DMS 273 (cell line): Measurements from ENCODE around the gene ZNF483.
"Not testable (repeated sequence)": the region's sequence is repeated elsewhere in the genome, so short reads cannot be mapped to it uniquely, and the experiment has no call there.

Experiments
- DNase-seq: peaks from one replicate; lab custom pipeline; 2025; ENCODE audit not compliant: unreplicated experiment; lab: John Stamatoyannopoulos, UW

Gene ZNF483

GRCh38 chr9:111542497-111543254 is 17.7 kb downstream of the ZNF483 start:
- DNase-seq = peak; percentile 25

GRCh38 chr9:111548623-111549022 is 23.6 kb downstream of the ZNF483 start:
- no peak for DNase-seq

- DNase-seq = not testable (repeated sequence)
Measured at GRCh38 chr9:111555425-111555824, 30.4 kb downstream of the ZNF483 start.

DNA sequence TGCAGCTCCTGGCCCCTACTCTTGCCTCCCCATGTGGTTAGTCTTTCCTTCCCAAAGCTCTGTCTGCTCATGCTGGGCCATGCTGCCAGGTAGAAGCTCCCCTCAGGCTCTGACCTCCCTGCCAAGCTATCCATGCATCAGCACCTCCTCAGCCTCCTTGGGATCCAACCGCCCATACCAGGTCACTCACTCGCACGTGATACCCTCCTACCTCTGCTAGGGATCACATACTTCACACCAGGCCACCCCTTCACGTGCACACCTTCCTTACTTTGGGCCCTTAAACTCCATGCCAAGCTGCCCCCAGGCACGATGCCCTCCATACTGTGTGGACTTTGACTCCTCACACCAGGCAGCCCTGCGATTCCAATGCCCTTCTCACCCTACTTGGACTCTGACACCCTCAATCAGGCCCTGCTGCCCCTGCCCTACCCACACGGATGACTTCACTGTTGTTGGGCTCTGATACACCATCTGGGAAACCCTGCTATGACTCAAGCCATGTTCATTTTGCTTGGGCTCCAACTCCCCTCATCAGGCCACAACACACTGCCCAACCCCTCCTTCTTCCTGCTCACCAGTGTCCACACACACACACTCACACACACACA is 34.1 kb downstream of the ZNF483 start:
- DNase-seq = no peak

DNA sequence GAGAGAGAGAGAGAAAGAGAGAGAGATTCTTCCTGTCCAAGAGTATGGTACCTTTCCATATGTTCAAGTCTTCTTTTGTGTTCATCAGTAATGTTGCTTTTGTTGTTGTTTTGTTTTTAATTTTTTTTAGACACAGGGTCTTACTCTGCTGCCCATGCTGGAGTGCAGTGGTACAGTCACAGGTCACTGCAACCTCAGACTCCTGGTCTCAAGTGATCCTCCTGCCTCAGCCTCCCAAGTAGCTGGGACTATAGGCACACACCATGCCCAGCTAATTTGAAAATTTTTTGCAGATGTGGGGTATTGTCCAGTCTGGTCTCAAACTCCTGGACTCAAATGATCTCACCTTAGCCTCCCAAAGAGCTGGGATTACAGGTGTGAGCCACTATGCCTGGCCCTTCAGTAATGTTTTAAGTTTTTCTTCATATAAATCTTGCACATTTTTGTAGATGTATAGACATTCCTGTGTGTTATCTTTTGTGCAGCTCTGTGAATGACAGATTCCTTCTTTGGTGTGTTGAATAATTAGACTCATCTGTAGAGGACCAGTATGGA is 36.3 kb downstream of the ZNF483 start:
- no peak for DNase-seq

- DNase-seq = no peak
Measured at GRCh38 chr9:111566234-111566633, 41.3 kb downstream of the ZNF483 start.

GRCh38 chr9:111568127-111568526 is 43.1 kb downstream of the ZNF483 start:
- not testable (repeated sequence) for DNase-seq

DNA sequence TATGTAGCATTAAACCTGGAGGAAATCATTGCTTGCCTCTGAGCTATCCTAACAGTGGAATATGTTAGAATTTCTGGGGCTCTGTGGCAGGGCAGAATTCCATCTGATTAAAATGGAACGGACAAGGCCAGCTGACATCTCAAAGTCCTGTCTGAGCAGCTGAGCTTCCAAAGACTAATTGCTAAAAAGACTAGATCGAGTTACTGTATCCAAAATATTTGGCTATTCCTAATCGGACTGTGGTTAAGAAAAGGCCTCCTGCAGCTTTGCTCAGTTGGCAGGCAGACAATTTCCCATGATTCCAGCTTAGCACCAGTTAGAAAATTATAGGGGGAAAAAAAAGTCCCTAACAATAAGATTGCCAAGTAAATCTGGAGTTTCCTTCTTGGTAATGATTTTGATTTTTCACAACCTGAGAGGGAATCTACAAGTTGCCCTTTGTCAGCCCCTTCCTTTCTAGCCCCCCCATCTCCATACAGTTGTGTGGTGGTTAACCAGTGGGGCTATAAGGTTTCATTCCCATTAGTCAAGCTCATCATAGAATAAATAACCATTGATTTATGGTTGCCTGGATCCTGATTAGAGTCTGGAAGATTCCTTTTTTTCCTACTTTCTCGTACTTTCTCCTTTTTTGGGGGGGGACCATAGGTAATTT is 48.1 kb downstream of the ZNF483 start:
- peak; percentile 63 for DNase-seq

GRCh38 chr9:111582888-111583287 is 57.9 kb downstream of the ZNF483 start:
- DNase-seq = no peak

GRCh38 chr9:111586378-111586777 is 61.4 kb downstream of the ZNF483 start:
- no peak for DNase-seq

DNA sequence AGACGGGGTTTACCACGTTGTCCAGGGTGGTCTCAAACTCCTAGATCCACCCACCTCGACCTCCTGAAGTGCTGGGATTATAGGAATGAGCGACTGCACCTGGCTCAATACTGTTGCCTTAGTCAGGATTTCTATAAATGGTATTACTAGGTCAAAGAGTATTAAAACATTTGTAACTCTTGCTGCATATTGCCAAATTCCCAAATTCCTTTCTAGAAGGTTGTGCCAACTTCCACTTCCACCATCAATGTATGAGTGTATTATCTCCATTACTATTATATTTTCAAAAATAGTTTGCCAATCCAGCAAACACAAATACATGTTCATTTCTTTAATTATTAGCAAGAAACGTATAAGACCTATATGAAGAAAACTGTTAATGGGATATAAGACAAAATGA is 63.9 kb downstream of the ZNF483 start:
- no peak for DNase-seq

- peak; percentile 58 for DNase-seq
Measured at GRCh38 chr9:111597852-111598732, 73.1 kb downstream of the ZNF483 start.

DNA sequence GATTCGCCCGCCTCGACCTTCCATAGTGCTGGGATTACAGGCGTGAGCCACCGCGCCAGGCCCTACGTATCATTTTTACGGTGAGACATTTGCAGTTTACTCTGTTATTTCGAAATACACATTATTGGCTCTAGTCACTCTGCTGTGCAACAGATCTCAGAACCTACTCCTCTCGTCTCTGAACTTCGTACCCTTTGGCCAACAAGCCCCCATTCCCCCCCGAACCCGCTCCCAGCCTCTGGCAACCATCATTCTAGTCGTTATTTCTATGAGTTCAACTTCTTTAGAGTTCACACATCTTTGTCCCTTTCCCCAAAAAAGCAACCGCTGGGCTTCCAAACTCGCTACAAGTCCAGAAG is 73.7 kb downstream of the ZNF483 start:
- peak; percentile 54 for DNase-seq

DNA sequence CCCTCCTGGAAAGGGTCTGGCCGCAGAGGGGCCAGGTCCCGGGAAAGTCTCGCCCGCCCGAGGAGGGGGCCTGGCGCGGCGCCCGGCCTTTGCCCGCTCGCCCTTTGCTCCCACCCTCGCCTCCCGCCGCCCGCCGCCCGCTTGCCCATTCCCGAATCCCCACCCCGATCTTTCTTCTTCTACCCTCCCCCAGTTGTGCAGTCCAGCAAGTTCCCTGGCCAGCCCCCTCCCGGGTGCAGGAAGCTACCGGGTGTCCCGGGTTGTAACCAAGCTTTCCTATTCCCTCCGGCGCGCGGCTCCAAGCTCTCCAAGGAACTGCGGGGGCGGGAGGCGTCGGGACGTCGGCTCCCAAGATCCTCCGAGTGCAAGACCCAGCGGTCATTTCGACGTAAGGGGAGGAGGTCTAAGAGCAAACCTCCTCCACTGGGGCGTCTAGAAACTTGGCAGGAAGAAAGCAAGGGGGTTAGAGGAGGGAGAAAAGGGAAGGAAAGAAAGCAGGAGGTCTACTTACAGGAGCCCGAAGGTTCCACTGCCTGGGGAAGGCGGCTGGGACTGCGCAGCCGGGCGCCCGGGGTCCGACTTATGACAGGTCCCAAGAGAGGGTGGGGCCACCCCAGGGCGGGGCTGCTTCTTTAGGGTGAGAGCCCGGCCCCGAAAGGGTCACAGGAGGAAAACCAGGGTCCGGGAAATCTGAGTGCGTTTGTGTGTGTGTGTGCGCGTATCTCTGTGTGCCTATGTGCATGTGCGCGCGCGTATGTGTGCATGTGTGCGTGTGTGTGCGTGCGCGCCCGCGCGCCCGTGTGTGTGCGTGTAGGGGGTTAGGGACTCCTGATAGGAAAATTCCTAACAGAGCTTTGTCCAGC is 74.3 kb downstream of the ZNF483 start, which contains the start of gene PTGR1:
TSS of gene PTGR1 (minus strand) at position 556 of the 863 bp plus-strand sequence. CDS start 2,225 bp downstream, outside the sequence.
- DNase-seq = peak; percentile 86

- no peak for DNase-seq
Measured at GRCh38 chr9:111599955-111600343, 75.0 kb downstream of the ZNF483 start.

DNA sequence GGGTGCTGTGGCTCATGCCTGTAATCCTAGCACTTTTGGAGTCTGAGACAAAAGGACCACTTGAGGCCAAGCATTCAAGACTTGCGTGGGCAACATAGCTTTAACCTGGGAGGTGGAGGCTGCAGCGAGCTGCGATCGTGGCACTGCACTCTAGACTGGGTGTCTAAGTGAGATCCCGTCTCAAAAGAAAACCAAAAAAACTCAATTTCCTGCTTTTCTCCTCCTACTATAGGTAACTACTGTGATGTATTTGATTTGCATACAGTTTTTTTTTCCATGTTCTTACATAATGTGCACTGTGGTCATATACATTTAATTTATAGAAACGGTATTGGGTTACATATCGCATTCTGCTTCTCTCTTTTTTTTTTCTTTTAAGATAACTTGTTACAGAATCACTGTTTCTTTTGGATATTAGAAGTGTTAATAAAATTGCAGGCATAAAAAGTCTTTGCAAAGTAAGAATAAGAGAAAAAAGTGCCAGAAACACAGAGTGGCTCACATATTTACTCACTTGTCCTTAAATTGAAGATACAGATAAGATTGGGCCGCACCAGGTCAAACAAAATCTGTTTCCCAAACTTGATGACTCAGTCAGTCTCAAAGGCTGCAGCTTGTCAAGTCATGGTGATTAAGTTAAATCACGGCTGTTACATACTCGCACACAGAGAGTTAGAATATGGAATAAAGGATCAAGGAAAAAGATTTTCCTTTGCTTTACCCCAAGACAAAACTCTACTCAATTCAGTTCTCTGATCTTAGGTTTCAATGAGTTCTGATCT is 76.4 kb downstream of the ZNF483 start:
- peak; percentile 13 for DNase-seq

DNA sequence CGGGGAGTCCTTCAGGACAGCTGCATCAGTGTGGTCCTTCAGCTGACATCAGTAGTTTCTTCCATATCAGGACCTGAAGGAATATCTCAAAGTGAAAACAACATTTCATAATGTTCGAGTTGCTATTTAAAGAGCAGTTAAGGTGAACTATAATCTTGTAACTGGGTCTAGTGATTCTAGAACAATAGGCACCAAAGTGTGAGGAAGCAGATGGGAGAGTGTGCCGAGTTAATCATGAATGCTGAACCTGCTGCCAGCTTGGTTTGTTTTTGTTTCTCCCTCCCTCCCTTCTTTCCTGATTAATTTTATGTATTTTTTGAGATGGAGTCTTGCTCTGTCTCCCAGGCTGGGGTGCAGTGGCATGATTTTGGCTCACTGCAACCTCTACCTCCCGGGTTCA is 78.1 kb downstream of the ZNF483 start:
- DNase-seq = peak; percentile 18

- no peak for DNase-seq
Measured at GRCh38 chr9:111604054-111604615, 79.2 kb downstream of the ZNF483 start.

GRCh38 chr9:111605041-111605559 is 80.1 kb downstream of the ZNF483 start:
- DNase-seq = no peak
